ENCODE data around the gene PUM1.

GRCh38 chr1:30891227-30891552 is 174.3 kb downstream of the PUM1 start:
- TF ChIP-seq POLR2A (IDR thresholded peaks at IDR 0.05; ENCODE audit: low read depth, low read length) = no peak
- no peak for TF ChIP-seq TAF1 (IDR thresholded peaks at IDR 0.05; ENCODE audit: borderline replicate concordance, low read depth, low read length)

All from GM12892 (cell line).